Smooth muscle cell (in vitro differentiated cells): ENCODE data around the gene UCKL1. TPM values are rescaled to one million over a fixed set of nuclear protein-coding genes. Genes with fewer than 3 reads are reported as not detected.

Source experiments
- DNase-seq: peaks from one replicate; lab custom pipeline; 2025; ENCODE audit not compliant: unreplicated experiment; lab: John Stamatoyannopoulos, UW
- H2AFZ ChIP-seq: fragments of 200-600 bp; sonication (generic); 2 replicates; pipeline ENCODE4 v1.6.0; 2016; ENCODE audit warnings: antibody characterized with exemption, low read depth, mild to moderate bottlenecking
- H3F3A ChIP-seq: fragments of 200-600 bp; sonication (generic); 2 replicates; pipeline ENCODE4 v1.6.0; 2017; ENCODE audit warnings: antibody characterized with exemption, low read depth
- H3K27ac ChIP-seq: fragments of 200-600 bp; sonication (generic); 2 replicates; pipeline ENCODE4 v1.5.1; 2016; ENCODE audit warnings: low read depth, mild to moderate bottlenecking
- H3K27me3 ChIP-seq: fragments of 200-600 bp; sonication (generic); 2 replicates; pipeline ENCODE4 v1.6.1; 2016; ENCODE audit warnings: low read depth, mild to moderate bottlenecking
- H3K36me3 ChIP-seq: fragments of 200-600 bp; sonication (generic); 2 replicates; pipeline ENCODE4 v1.5.1; 2016; ENCODE audit warnings: low read depth
- H3K4me1 ChIP-seq: fragments of 200-600 bp; sonication (generic); 2 replicates; pipeline ENCODE4 v1.5.1; 2016; ENCODE audit warnings: low read depth
- H3K4me2 ChIP-seq: fragments of 200-600 bp; sonication (generic); 2 replicates; pipeline ENCODE4 v1.6.0; 2016; ENCODE audit warnings: mild to moderate bottlenecking
- H3K4me3 ChIP-seq: fragments of 200-600 bp; sonication (generic); 2 replicates; pipeline ENCODE4 v1.5.1; 2016; ENCODE audit warnings: mild to moderate bottlenecking
- H3K79me2 ChIP-seq: fragments of 200-600 bp; sonication (generic); 2 replicates; pipeline ENCODE4 v1.6.0; 2016; ENCODE audit warnings: low read depth, mild to moderate bottlenecking
- H3K9ac ChIP-seq: fragments of 200-600 bp; sonication (generic); 2 replicates; pipeline ENCODE4 v1.6.0; 2016; ENCODE audit warnings: low read depth
- H3K9me3 ChIP-seq: fragments of 200-600 bp; sonication (generic); replicated peaks from 2 replicates; pipeline ENCODE4 v1.5.1; 2016; ENCODE audit warnings: low read depth
- H4K20me1 ChIP-seq: fragments of 200-600 bp; sonication (generic); 2 replicates; pipeline ENCODE4 v1.6.0; 2016; ENCODE audit warnings: low read depth
- CTCF ChIP-seq: fragments of 200-600 bp; sonication (generic); IDR thresholded peaks from 2 replicates; pipeline ENCODE4 v1.5.1; 2017; ENCODE audit warnings: borderline replicate concordance, mild to moderate bottlenecking, antibody characterized with exemption; ENCODE audit not compliant: insufficient read depth, poor library complexity, severe bottlenecking
- whole genome bisulfite sequencing: methylation state at CpG from one replicate; pipeline ENCODE4 v1.1.7; 2016; ENCODE audit warnings: low lambda C conversion rate; 5-methylcytosine and 5-hydroxymethylcytosine counted together
- polyA plus RNA-seq: library from polyadenylated mRNA; unstranded; fragments of >200 nt; fragmentation: Nextera tagmentation; extraction: Ambion mirVana; gene quantifications from 2 replicates; pipeline ENCODE4 v1.2.1, GENCODE V29; 2016
- total RNA-seq: library from RNA; depleted of rRNA; stranded (reverse); fragments of >200 nt; gene quantifications from 2 replicates; pipeline ENCODE4 v1.2.3, GENCODE V29; 2014

The UCKL1 gene
- total and polyA plus RNA-seq, 2 experiments from 2014 or later: 17.2 to 22.6 TPM

GRCh38 chr20:63945031-63945658, 11.1 kb downstream of the UCKL1 start:
- Histone ChIP-seq H3K9me3 (no peaks in the 10 kb centered on the region), H2AFZ (no peak overlapping the region), H3F3A (peaks cover 6% of the 10 kb centered on the region), H3K4me1 (no peaks in the 10 kb centered on the region), H3K79me2 (peaks cover 19% of the 10 kb centered on the region), H3K9ac (no peak overlapping the region), H3K4me2 (no peak overlapping the region), H3K27ac (no peak overlapping the region), H3K4me3 (no peak overlapping the region), H3K36me3 (no peaks in the 10 kb centered on the region), H4K20me1 (peaks cover 96% of the 10 kb centered on the region), H3K27me3 (no peaks in the 10 kb centered on the region)
- WGBS: 94% methylated on average over 17 of the region's 17 CpGs
- no peak for TF ChIP-seq CTCF
- DNase-seq: no peak

- H3K9me3 ChIP-seq: no peaks in the 10 kb centered on the region
- no peak overlapping the region for H3K27ac ChIP-seq
- no peaks in the 10 kb centered on the region for H3K36me3 ChIP-seq
- peaks cover 6% of the 10 kb centered on the region for H3F3A ChIP-seq
- H3K27me3 ChIP-seq: no peaks in the 10 kb centered on the region
- H3K79me2 ChIP-seq: peaks cover 16% of the 10 kb centered on the region
- H4K20me1 ChIP-seq: peaks cover 96% of the 10 kb centered on the region
- no peak overlapping the region for H2AFZ ChIP-seq
- no peak overlapping the region for H3K9ac ChIP-seq
- 98% methylated on average over 31 of the region's 35 CpGs for WGBS
- no peak overlapping the region for H3K4me3 ChIP-seq
- no peaks in the 10 kb centered on the region for H3K4me1 ChIP-seq
- no peak for TF ChIP-seq CTCF
- no peak overlapping the region for H3K4me2 ChIP-seq
- no peak for DNase-seq
Observed at GRCh38 chr20:63944078-63944941, 11.9 kb downstream of the UCKL1 start.

GRCh38 chr20:63943808-63944077, 12.5 kb downstream of the UCKL1 start:
- no peak for TF ChIP-seq CTCF

More at GRCh38 chr20:63943808-63944077, 12.5 kb downstream of the UCKL1 start:
- H3K4me1 ChIP-seq: no peaks in the 10 kb centered on the region
- no peaks in the 10 kb centered on the region for H3K9me3 ChIP-seq
- H4K20me1 ChIP-seq: peaks cover 96% of the 10 kb centered on the region
- H2AFZ ChIP-seq: no peak overlapping the region
- no peak overlapping the region for H3K27ac ChIP-seq
- 96% methylated on average over 3 of the region's 3 CpGs for WGBS
- DNase-seq: no peak
- H3K36me3 ChIP-seq: no peaks in the 10 kb centered on the region
- no peak overlapping the region for H3K4me2 ChIP-seq
- H3F3A ChIP-seq: peaks cover 6% of the 10 kb centered on the region
- H3K9ac ChIP-seq: no peak overlapping the region
- no peak overlapping the region for H3K4me3 ChIP-seq
- no peaks in the 10 kb centered on the region for H3K27me3 ChIP-seq
- peaks cover 16% of the 10 kb centered on the region for H3K79me2 ChIP-seq
